GM19035 (cell line): Measurements from ENCODE around the gene ATXN10.

Experiments
- ATAC-seq: cut with Tn5 transposase; IDR thresholded peaks from one replicate; pipeline ENCODE4 v1.9.1; 2021; ENCODE audit not compliant: unreplicated experiment

Gene ATXN10

GRCh38 chr22:45852826-45853225 is 181.2 kb downstream of the ATXN10 start:
- ATAC-seq = no peak

GRCh38 chr22:45855961-45856360 is 184.3 kb downstream of the ATXN10 start:
- ATAC-seq = no peak

- ATAC-seq = no peak
Measured at GRCh38 chr22:45857519-45857918, 185.9 kb downstream of the ATXN10 start.

GRCh38 chr22:45859231-45860161 is 187.9 kb downstream of the ATXN10 start:
- no peak for ATAC-seq

GRCh38 chr22:45860201-45860600 is 188.6 kb downstream of the ATXN10 start:
- no peak for ATAC-seq

- ATAC-seq = no peak
Measured at GRCh38 chr22:45861259-45861658, 189.6 kb downstream of the ATXN10 start.

GRCh38 chr22:45863981-45864751 is 192.5 kb downstream of the ATXN10 start:
- no peak for ATAC-seq

GRCh38 chr22:45864959-45865476 is 193.4 kb downstream of the ATXN10 start:
- no peak for ATAC-seq

- no peak for ATAC-seq
Measured at GRCh38 chr22:45865561-45866125, 194.0 kb downstream of the ATXN10 start.

GRCh38 chr22:45866126-45866645 is 194.6 kb downstream of the ATXN10 start:
- no peak for ATAC-seq

- no peak for ATAC-seq
Measured at GRCh38 chr22:45866646-45867117, 195.0 kb downstream of the ATXN10 start.

GRCh38 chr22:45867118-45867905 is 195.7 kb downstream of the ATXN10 start:
- ATAC-seq = no peak

- ATAC-seq = no peak
Measured at GRCh38 chr22:45867906-45868555, 196.4 kb downstream of the ATXN10 start.

- no peak for ATAC-seq
Measured at GRCh38 chr22:45868571-45869339, 197.1 kb downstream of the ATXN10 start.

GRCh38 chr22:45869340-45869847 is 197.8 kb downstream of the ATXN10 start:
- ATAC-seq = no peak

GRCh38 chr22:45870011-45870410 is 198.4 kb downstream of the ATXN10 start:
- no peak for ATAC-seq

GRCh38 chr22:45871721-45872120 is 200.1 kb downstream of the ATXN10 start:
- no peak for ATAC-seq

GRCh38 chr22:45872659-45873263 is 201.1 kb downstream of the ATXN10 start:
- no peak for ATAC-seq
